WTC11 (cell line): ENCODE results near the gene PRM2. TPM values are rescaled to one million over a fixed set of nuclear protein-coding genes. Genes with fewer than 3 reads are reported as not detected.

Source experiments
- ATAC-seq: fragments of 200-7000 bp; cut with Tn5 transposase; 2 replicates; pipeline ENCODE4 v1.10.0; 2021; ENCODE audit warnings: mild to moderate bottlenecking, moderate library complexity
- CTCF ChIA-PET: fragments of 300-600 bp; sonication (Branson Sonifier 250); formaldehyde crosslinking; loops from one replicate; lab custom pipeline; 2021; ENCODE audit warnings: antibody characterized with exemption; lab: Charles Lee
- POLR2A ChIA-PET: fragments of 350-600 bp; sonication (Branson Sonifier 250); formaldehyde crosslinking; loops from one replicate; lab custom pipeline; 2021; ENCODE audit warnings: antibody characterized with exemption; lab: Charles Lee
- DNase-seq: peaks from one replicate; pipeline ENCODE4 v3.0.0; 2021; ENCODE audit warnings: low spot score
- H3K27ac Mint-ChIP-seq: 2 replicates; pipeline ENCODE4 v1.8.0; 2021; ENCODE audit warnings: mixed read lengths
- H3K27me3 Mint-ChIP-seq: 2 replicates; pipeline ENCODE4 v1.8.0; 2021; ENCODE audit warnings: low read depth, mild to moderate bottlenecking, moderate library complexity, mixed read lengths
- H3K36me3 Mint-ChIP-seq: 2 replicates; pipeline ENCODE4 v1.8.0; 2021; ENCODE audit warnings: mixed read lengths
- H3K4me1 Mint-ChIP-seq: 2 replicates; pipeline ENCODE4 v1.8.0; 2022; ENCODE audit warnings: mixed read lengths
- H3K4me3 Mint-ChIP-seq: 2 replicates; pipeline ENCODE4 v1.8.0; 2021; ENCODE audit warnings: mild to moderate bottlenecking, moderate library complexity, mixed read lengths
- H3K9me3 Mint-ChIP-seq: 2 replicates; pipeline ENCODE4 v1.8.0; 2021; ENCODE audit warnings: mixed read lengths
- CREB1 ChIP-seq: sonication (generic); formaldehyde crosslinking; IDR thresholded peaks from 2 replicates; pipeline ENCODE4 v1.8.0; 2023; ENCODE audit warnings: mild to moderate bottlenecking, missing genetic modification reagents
- HMGA2 ChIP-seq: fragments of 250-450 bp; sonication (Bioruptor Pico); IDR thresholded peaks from 2 replicates; pipeline ENCODE4 v1.4.0; 2021; ENCODE audit warnings: mild to moderate bottlenecking, moderate library complexity
- JAZF1 ChIP-seq: fragments of 250-450 bp; sonication (Bioruptor Pico); IDR thresholded peaks from 2 replicates; pipeline ENCODE4 v1.9.0; 2021; ENCODE audit warnings: moderate library complexity, mild to moderate bottlenecking, inconsistent platforms
- MYBL2 ChIP-seq: sonication (generic); formaldehyde crosslinking; IDR thresholded peaks from 2 replicates; pipeline ENCODE4 v1.8.1; 2023; ENCODE audit warnings: mild to moderate bottlenecking, moderate library complexity, missing genetic modification reagents
- NFE2L1 ChIP-seq: sonication (generic); formaldehyde crosslinking; IDR thresholded peaks from 2 replicates; pipeline ENCODE4 v1.8.1; 2023; ENCODE audit warnings: missing genetic modification reagents
- NFYB ChIP-seq: sonication (generic); formaldehyde crosslinking; conservative IDR thresholded peaks from 2 replicates; pipeline ENCODE4 v1.8.0; 2022; ENCODE audit warnings: low read depth, missing genetic modification reagents
- RELA ChIP-seq: sonication (generic); formaldehyde crosslinking; IDR thresholded peaks from 2 replicates; pipeline ENCODE4 v1.8.1; 2022; ENCODE audit warnings: missing genetic modification reagents, mild to moderate bottlenecking, borderline replicate concordance
- RORB ChIP-seq: fragments of 250-450 bp; sonication (Bioruptor Pico); IDR thresholded peaks from 2 replicates; pipeline ENCODE4 v1.9.0; 2021; ENCODE audit warnings: mild to moderate bottlenecking
- SP1 ChIP-seq: sonication (generic); formaldehyde crosslinking; conservative IDR thresholded peaks from 2 replicates; pipeline ENCODE4 v1.8.1; 2022; ENCODE audit warnings: missing genetic modification reagents
- TEAD1 ChIP-seq: sonication (generic); formaldehyde crosslinking; IDR thresholded peaks from 2 replicates; pipeline ENCODE4 v1.8.0; 2022; ENCODE audit warnings: mild to moderate bottlenecking, missing genetic modification reagents
- TP53 ChIP-seq: sonication (generic); formaldehyde crosslinking; IDR thresholded peaks from 2 replicates; pipeline ENCODE4 v1.8.1; 2023; ENCODE audit warnings: mild to moderate bottlenecking, missing genetic modification reagents
- total RNA-seq: library from RNA; stranded (reverse); gene quantifications from 3 replicates; pipeline ENCODE4 v1.2.3, GENCODE V29; 2021
- TF ChIP-seq, protein P1 (sequence below): fragments of 250-450 bp; sonication (Bioruptor Pico); IDR thresholded peaks from 2 replicates; pipeline ENCODE4 v1.9.0; 2021; ENCODE audit warnings: mild to moderate bottlenecking, borderline replicate concordance
- TF ChIP-seq, protein P2 (sequence below): fragments of 250-450 bp; sonication (Bioruptor Pico); IDR thresholded peaks from 2 replicates; pipeline ENCODE4 v2.1.2; 2022; ENCODE audit warnings: mild to moderate bottlenecking, moderate library complexity
- TF ChIP-seq, protein P3 (sequence below): sonication (generic); formaldehyde crosslinking; conservative IDR thresholded peaks from 2 replicates; pipeline ENCODE4 v1.8.1; 2022; ENCODE audit warnings: mild to moderate bottlenecking, missing genetic modification reagents
- TF ChIP-seq, protein P4 (sequence below): sonication (generic); formaldehyde crosslinking; IDR thresholded peaks from 2 replicates; pipeline ENCODE4 v1.8.0; 2023; ENCODE audit warnings: missing genetic modification reagents
- TF ChIP-seq, protein P5 (sequence below): fragments of 200-600 bp; IDR thresholded peaks from 2 replicates; pipeline ENCODE4 v1.8.0; 2022; ENCODE audit warnings: antibody characterized with exemption
- TF ChIP-seq, protein P6 (sequence below): sonication (generic); formaldehyde crosslinking; IDR thresholded peaks from 2 replicates; pipeline ENCODE4 v1.8.1; 2023; ENCODE audit warnings: mild to moderate bottlenecking, missing genetic modification reagents
- TF ChIP-seq, protein P7 (sequence below): sonication (generic); formaldehyde crosslinking; IDR thresholded peaks from 2 replicates; pipeline ENCODE4 v1.8.1; 2022; ENCODE audit warnings: low read depth, missing genetic modification reagents, borderline replicate concordance
- TF ChIP-seq, protein P8 (sequence below): sonication (generic); formaldehyde crosslinking; conservative IDR thresholded peaks from 2 replicates; pipeline ENCODE4 v1.8.1; 2023; ENCODE audit warnings: mild to moderate bottlenecking, low read depth, missing genetic modification reagents, moderate library complexity
- TF ChIP-seq, protein P9 (sequence below): sonication (generic); formaldehyde crosslinking; IDR thresholded peaks from 2 replicates; pipeline ENCODE4 v1.8.1; 2023; ENCODE audit warnings: mild to moderate bottlenecking, moderate library complexity, missing genetic modification reagents

The PRM2 gene
- total RNA-seq, 1 experiment from 2014 or later = not detected

DNA sequence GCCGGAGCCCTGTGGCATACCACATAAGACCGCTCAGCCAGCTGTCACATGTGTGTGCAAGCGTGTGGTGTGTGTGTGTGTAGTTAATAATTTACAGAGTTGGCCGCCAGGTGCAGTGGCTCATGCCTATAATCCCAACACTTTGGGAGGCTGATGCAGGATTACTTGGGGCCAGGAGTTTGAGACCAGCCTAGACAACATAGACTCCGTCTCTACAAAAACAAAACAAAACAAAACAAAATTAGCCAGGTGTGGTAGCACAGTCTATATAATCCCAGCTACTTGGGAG is 40.6 kb downstream of the PRM2 start:
- peaks cover 10% of the 10 kb centered on the region for H3K4me1 Mint-ChIP-seq
- ChIA-PET CTCF (interaction anchor here (0.8 kb wide), 1 partner anchor 264 kb away, joined by 3 read pairs; no protein-coding TSS in a partner anchor), POLR2A (no interaction called here)
- H3K27me3 Mint-ChIP-seq = no peaks in the 10 kb centered on the region; the same call in 1 of the 2 replicates
- no peak for ATAC-seq
- H3K36me3 Mint-ChIP-seq = no peaks in the 10 kb centered on the region
- peaks cover 5% of the 10 kb centered on the region for H3K9me3 Mint-ChIP-seq
- H3K27ac Mint-ChIP-seq = no peak overlapping the region
- DNase-seq = no peak
- H3K4me3 Mint-ChIP-seq = no peak overlapping the region
- no peak for TF ChIP-seq TP53 (CRISPR knock-in tag)
- TF ChIP-seq, protein P1, sequence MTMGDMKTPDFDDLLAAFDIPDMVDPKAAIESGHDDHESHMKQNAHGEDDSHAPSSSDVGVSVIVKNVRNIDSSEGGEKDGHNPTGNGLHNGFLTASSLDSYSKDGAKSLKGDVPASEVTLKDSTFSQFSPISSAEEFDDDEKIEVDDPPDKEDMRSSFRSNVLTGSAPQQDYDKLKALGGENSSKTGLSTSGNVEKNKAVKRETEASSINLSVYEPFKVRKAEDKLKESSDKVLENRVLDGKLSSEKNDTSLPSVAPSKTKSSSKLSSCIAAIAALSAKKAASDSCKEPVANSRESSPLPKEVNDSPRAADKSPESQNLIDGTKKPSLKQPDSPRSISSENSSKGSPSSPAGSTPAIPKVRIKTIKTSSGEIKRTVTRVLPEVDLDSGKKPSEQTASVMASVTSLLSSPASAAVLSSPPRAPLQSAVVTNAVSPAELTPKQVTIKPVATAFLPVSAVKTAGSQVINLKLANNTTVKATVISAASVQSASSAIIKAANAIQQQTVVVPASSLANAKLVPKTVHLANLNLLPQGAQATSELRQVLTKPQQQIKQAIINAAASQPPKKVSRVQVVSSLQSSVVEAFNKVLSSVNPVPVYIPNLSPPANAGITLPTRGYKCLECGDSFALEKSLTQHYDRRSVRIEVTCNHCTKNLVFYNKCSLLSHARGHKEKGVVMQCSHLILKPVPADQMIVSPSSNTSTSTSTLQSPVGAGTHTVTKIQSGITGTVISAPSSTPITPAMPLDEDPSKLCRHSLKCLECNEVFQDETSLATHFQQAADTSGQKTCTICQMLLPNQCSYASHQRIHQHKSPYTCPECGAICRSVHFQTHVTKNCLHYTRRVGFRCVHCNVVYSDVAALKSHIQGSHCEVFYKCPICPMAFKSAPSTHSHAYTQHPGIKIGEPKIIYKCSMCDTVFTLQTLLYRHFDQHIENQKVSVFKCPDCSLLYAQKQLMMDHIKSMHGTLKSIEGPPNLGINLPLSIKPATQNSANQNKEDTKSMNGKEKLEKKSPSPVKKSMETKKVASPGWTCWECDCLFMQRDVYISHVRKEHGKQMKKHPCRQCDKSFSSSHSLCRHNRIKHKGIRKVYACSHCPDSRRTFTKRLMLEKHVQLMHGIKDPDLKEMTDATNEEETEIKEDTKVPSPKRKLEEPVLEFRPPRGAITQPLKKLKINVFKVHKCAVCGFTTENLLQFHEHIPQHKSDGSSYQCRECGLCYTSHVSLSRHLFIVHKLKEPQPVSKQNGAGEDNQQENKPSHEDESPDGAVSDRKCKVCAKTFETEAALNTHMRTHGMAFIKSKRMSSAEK (CRISPR knock-in tag) = no peak
- TF ChIP-seq, protein P2, sequence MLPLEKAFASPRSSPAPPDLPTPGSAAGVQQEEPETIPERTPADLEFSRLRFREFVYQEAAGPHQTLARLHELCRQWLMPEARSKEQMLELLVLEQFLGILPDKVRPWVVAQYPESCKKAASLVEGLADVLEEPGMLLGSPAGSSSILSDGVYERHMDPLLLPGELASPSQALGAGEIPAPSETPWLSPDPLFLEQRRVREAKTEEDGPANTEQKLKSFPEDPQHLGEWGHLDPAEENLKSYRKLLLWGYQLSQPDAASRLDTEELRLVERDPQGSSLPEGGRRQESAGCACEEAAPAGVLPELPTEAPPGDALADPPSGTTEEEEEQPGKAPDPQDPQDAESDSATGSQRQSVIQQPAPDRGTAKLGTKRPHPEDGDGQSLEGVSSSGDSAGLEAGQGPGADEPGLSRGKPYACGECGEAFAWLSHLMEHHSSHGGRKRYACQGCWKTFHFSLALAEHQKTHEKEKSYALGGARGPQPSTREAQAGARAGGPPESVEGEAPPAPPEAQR = no peak
- no peak for TF ChIP-seq CREB1 (CRISPR knock-in tag)
- TF ChIP-seq HMGA2 (CRISPR knock-in tag) = no peak
- TF ChIP-seq, protein P3, sequence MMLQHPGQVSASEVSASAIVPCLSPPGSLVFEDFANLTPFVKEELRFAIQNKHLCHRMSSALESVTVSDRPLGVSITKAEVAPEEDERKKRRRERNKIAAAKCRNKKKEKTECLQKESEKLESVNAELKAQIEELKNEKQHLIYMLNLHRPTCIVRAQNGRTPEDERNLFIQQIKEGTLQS = no peak
- TF ChIP-seq, protein P4, sequence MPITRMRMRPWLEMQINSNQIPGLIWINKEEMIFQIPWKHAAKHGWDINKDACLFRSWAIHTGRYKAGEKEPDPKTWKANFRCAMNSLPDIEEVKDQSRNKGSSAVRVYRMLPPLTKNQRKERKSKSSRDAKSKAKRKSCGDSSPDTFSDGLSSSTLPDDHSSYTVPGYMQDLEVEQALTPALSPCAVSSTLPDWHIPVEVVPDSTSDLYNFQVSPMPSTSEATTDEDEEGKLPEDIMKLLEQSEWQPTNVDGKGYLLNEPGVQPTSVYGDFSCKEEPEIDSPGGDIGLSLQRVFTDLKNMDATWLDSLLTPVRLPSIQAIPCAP (CRISPR knock-in tag) = no peak
- no peak for TF ChIP-seq RELA
- TF ChIP-seq, protein P5, sequence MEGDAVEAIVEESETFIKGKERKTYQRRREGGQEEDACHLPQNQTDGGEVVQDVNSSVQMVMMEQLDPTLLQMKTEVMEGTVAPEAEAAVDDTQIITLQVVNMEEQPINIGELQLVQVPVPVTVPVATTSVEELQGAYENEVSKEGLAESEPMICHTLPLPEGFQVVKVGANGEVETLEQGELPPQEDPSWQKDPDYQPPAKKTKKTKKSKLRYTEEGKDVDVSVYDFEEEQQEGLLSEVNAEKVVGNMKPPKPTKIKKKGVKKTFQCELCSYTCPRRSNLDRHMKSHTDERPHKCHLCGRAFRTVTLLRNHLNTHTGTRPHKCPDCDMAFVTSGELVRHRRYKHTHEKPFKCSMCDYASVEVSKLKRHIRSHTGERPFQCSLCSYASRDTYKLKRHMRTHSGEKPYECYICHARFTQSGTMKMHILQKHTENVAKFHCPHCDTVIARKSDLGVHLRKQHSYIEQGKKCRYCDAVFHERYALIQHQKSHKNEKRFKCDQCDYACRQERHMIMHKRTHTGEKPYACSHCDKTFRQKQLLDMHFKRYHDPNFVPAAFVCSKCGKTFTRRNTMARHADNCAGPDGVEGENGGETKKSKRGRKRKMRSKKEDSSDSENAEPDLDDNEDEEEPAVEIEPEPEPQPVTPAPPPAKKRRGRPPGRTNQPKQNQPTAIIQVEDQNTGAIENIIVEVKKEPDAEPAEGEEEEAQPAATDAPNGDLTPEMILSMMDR = no peak
- no peak for TF ChIP-seq RORB
- TF ChIP-seq, protein P6, sequence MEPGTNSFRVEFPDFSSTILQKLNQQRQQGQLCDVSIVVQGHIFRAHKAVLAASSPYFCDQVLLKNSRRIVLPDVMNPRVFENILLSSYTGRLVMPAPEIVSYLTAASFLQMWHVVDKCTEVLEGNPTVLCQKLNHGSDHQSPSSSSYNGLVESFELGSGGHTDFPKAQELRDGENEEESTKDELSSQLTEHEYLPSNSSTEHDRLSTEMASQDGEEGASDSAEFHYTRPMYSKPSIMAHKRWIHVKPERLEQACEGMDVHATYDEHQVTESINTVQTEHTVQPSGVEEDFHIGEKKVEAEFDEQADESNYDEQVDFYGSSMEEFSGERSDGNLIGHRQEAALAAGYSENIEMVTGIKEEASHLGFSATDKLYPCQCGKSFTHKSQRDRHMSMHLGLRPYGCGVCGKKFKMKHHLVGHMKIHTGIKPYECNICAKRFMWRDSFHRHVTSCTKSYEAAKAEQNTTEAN (CRISPR knock-in tag) = no peak
- TF ChIP-seq SP1 (CRISPR knock-in tag) = no peak
- no peak for TF ChIP-seq TEAD1
- TF ChIP-seq JAZF1 = no peak
- no peak for TF ChIP-seq NFE2L1
- TF ChIP-seq, protein P7, sequence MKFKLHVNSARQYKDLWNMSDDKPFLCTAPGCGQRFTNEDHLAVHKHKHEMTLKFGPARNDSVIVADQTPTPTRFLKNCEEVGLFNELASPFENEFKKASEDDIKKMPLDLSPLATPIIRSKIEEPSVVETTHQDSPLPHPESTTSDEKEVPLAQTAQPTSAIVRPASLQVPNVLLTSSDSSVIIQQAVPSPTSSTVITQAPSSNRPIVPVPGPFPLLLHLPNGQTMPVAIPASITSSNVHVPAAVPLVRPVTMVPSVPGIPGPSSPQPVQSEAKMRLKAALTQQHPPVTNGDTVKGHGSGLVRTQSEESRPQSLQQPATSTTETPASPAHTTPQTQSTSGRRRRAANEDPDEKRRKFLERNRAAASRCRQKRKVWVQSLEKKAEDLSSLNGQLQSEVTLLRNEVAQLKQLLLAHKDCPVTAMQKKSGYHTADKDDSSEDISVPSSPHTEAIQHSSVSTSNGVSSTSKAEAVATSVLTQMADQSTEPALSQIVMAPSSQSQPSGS = no peak
- no peak for TF ChIP-seq NFYB
- TF ChIP-seq MYBL2 = no peak
- TF ChIP-seq, protein P8, sequence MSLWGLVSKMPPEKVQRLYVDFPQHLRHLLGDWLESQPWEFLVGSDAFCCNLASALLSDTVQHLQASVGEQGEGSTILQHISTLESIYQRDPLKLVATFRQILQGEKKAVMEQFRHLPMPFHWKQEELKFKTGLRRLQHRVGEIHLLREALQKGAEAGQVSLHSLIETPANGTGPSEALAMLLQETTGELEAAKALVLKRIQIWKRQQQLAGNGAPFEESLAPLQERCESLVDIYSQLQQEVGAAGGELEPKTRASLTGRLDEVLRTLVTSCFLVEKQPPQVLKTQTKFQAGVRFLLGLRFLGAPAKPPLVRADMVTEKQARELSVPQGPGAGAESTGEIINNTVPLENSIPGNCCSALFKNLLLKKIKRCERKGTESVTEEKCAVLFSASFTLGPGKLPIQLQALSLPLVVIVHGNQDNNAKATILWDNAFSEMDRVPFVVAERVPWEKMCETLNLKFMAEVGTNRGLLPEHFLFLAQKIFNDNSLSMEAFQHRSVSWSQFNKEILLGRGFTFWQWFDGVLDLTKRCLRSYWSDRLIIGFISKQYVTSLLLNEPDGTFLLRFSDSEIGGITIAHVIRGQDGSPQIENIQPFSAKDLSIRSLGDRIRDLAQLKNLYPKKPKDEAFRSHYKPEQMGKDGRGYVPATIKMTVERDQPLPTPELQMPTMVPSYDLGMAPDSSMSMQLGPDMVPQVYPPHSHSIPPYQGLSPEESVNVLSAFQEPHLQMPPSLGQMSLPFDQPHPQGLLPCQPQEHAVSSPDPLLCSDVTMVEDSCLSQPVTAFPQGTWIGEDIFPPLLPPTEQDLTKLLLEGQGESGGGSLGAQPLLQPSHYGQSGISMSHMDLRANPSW (CRISPR knock-in tag) = no peak
- TF ChIP-seq, protein P9, sequence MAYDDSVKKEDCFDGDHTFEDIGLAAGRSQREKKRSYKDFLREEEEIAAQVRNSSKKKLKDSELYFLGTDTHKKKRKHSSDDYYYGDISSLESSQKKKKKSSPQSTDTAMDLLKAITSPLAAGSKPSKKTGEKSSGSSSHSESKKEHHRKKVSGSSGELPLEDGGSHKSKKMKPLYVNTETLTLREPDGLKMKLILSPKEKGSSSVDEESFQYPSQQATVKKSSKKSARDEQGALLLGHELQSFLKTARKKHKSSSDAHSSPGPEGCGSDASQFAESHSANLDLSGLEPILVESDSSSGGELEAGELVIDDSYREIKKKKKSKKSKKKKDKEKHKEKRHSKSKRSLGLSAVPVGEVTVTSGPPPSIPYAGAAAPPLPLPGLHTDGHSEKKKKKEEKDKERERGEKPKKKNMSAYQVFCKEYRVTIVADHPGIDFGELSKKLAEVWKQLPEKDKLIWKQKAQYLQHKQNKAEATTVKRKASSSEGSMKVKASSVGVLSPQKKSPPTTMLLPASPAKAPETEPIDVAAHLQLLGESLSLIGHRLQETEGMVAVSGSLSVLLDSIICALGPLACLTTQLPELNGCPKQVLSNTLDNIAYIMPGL = no peak
